NCI-H2029 treated with DMSO at 0.1 percent for 48 hours (cell line): ENCODE measurements around the gene NISCH.

Source experiments
- DNase-seq: peaks from one replicate; lab custom pipeline; 2025; lab: John Stamatoyannopoulos, UW

Gene NISCH

DNA sequence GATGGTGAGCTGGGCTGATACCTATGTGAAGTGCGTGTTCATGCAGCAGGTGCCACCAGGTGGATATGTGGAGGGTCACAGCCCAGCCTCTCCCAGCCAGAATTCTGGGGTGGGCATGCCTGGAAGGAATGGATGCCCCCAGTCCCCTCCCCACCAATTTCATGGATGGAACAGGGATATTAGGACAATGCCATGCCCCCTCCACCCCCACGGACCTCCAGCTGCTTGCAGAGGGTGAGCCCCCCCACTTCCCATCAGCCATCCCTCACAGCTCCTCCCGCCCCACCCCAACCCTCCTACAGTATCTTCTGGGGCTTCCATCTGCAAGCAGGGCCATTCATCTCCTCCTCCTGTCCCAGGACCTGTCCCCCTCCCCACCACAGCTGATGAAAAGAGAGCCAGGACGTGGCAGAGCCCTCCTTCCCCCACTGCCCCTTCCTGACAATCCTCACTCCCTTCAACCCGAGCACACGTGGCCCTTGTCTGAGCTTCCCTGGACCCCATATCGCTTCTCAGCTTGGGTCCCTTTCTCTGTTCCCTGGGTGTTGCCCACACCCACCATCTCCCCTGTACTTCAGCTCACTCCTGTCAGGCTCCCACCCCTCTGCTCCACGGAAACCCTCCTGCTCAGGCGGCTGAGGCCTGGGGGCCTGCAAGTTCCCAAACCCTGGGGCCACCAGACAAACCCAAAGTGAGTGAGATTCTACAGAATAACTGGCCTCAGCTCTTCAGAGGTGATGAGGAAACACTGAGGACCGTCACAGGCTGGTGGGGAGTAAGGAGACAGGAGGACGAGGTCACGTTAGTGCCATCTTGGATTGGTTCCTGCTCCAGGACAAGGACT lies 7.7 kb upstream of the NISCH start:
- DNase-seq, result no peak

DNA sequence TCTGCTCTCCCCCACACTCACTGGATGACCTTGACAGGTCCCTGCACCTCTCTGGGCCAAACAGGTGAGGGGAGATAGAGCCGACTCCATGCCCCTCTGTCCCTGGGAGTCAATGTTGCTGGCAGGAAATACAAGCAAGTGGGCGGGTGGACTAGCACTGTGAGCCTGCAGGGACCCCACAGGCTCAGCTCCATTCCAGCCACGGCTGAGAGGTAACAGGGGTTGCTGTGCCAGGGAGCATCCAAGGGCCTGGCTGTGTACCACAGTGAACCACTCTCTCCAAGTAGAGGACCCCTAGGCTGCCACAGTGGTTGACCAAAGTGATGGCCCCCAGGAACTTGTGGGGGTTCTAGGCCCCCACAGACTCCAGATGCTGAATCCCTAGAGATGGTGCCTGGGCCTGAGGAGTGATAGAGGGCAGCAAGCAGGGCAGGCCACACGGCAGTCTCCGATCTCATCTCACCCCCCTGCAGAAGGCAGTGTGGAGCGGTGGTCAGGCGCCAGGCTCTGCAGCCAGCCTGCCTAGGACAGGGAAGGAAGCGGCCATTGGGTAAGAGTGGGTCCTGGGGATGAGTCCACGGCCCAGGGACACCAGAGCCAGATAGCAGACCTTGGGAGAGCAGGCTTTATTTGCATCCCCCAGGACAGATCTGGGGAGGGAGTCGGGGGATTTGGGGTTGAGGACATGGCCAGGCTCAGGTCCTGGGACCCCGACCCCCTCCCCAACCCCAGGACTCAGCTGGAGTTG lies 4.7 kb upstream of the NISCH start:
- no peak for DNase-seq

DNA sequence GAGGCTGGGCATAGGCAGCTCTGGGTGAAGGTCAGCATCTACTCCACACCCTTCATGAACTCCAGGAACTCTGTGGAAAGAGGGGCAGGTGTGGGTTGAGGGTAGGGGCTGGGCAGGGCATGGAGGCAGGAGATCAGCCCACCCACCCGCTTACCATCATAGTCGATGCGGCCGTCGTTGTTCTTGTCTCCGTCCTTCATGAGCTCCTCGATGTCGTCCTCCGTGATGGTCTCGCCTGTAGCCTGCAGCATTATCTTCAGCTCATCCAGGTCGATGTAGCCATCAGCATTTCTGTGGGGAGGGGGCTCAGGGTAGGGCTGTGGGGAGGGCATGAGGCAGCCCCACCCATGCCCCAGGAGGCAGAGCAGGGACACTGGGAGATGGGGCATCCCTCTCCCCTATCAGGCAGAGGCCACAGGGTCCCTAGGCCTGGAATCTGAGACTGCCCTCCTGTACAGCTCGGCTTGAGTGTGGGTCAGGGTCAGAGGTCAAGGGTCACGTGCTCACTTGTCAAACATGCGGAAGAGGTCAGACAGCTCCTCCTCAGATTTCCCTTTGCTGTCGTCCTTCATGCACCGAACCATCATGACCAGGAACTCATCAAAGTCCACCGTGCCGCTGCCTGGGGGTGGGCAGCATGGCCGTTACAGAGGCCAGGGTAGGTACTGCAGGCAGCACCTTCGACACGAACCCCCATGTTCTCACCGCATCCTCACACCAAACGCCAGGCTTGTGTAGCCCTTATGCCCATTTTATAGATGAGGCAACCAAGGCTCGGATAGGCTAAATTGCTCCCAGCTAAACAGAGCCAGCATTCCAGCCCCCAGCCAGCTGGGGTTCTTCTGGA lies 3.9 kb upstream of the NISCH start:
- no peak for DNase-seq

DNA sequence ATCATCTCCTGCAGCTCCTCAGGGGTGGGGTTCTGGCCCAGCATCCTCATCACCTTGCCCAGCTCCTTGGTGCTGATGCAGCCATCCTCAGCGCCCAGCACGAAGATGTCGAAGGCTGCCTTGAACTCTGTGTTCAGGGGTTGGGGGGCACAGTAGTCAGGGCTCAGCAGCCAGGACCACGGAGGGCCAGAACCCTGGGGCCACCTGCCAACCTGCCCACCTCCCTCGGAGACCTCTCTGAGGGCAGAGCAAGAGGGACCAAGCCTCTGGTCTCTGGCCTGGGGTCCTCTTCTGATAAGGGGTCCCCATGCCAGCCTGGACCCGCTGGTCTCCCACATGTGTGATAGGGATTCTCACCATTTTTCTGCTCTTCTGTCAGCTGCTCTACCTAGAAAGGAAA lies 3.3 kb upstream of the NISCH start:
- no peak for DNase-seq

DNA sequence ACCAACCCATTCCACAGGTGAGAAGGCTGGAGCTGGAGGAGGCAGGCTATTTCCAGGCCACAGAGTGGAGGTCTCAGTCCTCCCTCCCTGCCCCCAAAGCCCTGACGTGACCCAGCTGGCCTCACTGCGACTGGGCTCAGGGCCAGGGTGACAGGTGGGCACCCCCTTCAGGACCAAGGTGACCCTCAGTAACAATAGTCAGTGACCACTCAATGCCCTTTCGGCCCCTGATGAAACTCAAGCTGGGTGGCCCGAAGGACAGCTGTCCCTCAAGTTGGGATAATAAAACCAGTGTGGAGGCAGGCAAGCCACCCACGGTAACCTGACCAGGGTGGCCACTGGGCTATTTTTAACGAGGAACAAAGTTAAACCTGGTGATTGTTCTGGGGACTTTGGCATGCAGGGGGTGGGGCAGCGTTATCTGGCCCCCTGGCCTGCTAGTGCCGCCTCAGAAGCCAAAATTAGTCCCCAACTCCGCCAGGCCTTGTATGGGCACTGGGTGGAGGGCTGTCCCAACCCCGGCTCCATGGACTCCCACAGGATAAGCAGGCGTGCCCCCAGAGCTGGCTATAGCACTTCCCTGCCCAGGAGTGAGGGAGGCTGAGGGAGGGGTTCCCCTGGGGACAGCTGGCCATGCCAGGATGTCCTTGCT lies 2.7 kb upstream of the NISCH start:
- DNase-seq, result no peak

DNA sequence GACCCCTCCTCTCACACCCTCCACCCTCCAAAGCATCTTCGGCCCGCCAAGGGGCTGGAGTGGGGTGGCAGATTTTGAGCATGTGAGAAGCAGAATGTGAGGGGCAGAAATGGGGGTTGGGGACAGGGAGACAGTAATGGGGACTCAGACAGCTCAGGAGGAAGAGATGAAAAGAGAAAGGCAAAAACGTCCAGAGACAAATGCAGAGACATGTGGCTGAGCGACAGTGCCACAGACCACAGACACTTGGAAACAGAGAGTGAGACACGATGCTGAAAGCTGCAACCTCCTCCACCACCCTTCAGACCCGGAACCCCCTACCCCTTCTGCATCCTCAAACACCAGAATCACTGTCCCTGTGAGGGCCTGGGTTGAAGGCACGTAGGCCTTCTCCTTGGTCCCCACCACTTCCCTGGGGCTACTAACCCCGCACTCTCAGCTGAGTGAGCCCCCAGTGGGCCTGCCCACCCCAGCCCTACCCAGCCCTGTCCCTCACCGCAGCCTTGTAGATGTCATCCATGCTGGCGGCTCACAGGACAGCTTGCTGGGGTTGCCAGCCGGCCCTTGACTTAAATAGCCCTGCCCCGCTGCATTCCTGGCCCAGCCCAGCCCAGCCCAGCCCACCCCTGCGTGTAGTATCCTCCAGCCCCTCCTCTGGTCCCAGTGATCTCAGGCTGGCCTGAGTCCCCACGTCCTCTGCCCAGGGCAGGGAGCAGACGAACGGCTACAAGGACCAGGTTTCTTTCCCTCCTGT lies 1.7 kb upstream of the NISCH start, which contains the start of gene TNNC1:
Gene TNNC1, minus strand, starts transcription at position 546 of the 754 bp plus-strand sequence. Its CDS starts 26 bp downstream, at position 520.
- no peak for DNase-seq

DNA sequence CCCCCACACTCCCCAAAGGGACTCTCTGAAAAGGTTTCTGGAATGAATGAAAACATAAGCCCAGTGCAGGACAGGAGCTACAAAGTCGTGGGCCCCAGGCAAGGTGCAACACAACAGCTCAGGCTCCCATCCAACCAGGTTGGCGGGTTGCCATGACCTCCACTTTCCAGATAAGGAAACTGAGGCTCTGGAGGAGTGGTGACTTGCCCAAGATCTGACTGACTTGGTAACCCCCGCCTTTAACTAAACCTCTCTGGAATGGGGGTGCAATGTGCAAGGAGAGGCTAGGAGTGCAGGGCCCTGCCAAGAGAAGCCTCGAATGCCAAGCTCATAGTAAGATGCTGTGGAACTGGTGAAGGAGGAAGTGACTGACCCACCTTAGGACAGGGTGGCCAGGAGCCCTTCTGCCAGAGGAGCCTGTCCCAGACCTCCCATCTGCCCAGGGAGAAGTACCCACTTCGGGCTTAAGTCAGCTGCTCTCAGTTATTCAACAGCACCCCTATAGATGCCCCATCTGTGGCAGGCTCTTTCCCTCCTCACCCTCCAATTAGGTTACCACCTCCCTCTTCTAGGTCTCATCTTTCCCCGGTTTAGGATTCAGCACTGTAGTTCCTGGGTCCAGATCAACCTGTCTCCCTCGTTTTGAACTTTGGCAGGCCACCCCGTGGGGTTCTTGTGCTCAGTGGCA lies 1.0 kb upstream of the NISCH start:
- no peak for DNase-seq

DNA sequence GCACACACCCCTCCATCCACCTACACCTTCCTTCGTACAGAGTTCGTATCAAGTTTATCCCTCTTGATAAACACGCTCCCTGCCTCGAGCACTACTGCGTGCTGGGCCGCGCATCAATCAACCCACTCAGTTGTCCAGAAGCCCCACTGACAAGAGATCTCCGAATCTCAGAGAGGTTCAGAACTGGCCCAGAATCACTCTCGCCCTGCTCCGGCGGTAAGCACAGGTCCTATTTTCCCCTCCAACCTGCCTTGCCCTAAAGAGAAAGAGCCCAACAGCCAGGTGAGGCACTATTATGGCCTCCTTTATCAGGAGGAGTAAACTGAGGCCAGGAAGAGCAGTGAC lies 494 bp upstream of the NISCH start:
- DNase-seq, result no peak

DNA sequence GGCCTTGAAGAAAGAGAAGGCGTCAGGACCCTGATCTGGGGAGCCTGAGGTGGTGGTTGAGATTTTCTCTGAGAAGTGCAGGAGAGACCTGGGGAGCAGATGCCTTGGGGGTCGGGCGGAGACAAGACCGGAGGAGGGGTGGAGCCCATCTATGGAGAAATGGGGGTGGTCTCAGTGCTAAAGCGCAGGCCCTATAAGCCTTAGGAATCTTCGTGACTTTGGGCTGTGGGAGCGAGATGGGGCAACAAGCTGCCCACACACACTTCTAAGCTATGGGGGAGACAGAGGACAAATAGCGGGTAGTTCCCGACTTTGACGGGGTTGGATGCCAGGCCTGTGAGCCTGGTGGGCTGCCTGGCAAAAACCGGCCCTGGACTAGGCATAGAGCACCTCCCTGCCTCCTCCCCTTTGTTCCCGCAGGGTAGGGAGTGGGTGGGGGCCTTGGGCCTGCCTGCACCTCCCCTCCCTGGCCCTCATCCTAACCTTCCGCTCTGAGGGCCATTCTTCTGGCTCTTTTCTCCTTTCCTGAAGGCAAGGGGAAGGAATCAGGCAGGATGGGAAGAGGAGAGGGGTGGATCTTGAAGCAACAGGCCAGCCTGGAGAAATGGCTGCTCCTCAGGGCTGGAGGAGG lies 880 bp downstream of the NISCH start:
- no peak for DNase-seq

DNA sequence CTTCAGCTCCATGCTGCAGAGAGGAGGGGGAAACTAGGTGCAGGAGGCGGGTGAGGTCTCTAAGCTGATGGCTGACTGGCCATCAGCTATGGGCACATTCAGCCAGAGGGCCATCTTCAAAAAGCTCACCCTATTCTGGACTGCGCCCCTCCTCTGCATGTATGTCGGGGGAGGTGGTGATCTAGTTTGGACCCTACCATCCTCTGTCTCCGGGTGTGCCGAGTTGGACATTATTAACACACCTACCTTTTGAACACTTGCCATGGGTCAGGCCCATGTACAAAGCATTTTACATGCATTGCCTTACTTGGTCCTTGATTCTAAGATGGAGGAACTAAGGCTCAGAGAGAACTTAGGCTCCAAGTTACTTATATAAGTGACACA lies 1.4 kb downstream of the NISCH start:
- no peak for DNase-seq

DNA sequence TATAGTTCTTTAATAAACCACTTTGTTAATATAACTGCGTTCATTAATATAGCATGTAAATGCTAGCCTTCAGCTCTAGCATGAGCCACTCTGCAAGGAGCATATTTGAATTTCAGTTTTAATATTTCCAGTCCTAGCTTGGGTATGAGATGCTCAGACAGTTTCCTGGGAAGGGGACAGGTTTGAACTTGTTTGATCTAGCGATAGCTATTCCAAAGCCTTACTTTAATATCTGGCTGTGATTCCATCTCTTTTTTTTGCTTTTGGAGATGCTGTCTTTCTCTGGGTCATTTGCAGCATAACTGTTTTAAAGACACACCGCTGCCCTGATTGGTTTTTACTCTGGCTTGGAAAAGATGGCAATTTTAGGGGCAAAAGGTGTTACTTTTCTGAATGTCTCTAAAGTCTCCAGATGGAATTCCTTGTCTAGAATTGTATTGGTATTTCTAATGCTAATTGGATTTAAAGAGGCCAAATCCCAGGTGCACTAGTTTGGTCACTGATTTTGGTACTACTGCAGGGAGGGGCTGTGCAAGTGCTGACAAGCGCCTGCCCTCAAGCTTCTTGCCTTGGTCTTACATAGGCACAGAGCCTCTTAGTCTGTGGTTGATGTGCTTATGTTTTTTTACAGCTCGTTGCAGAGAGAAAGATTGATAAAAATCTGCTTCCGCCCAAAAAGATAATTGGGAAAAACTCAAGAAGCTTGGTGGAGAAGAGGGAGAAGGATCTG lies 2.8 kb downstream of the NISCH start:
- no peak for DNase-seq

DNA sequence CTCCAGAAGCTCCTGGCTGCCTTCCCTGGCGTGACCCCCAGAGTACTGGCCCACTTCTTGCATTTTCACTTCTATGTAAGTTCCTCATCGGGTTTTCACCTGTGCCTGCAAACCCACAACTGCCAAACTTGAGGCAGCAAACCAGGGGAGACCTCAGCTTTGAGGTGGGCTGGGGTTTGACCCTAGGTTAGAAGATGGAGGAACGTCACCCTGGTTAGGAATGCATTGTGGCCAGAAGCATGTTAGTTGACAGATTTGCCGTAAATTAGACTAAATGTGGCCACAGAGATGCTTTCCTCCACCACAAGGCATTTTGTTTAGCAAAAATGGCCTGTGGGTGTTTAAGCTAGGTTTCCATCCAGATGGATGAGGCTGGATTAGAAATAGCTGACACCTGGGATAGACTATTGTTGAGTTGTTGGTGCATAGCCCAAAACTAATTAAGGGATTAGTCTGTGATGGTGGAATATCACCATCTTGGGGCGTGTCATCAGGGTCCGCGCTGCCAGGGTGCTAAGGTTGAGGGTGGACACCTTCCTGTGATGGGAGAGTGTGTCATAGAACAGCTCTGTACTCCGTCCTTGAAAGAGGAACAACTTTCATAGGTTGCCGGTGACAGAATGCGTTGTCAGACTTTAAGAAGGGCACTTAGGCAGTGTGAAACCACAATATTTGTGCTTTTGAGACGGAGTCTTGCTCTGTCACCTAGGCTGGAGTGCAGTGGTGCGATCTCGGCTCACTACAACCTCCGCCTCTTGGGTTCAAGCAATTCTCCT lies 3.6 kb downstream of the NISCH start:
- DNase-seq, result no peak

DNA sequence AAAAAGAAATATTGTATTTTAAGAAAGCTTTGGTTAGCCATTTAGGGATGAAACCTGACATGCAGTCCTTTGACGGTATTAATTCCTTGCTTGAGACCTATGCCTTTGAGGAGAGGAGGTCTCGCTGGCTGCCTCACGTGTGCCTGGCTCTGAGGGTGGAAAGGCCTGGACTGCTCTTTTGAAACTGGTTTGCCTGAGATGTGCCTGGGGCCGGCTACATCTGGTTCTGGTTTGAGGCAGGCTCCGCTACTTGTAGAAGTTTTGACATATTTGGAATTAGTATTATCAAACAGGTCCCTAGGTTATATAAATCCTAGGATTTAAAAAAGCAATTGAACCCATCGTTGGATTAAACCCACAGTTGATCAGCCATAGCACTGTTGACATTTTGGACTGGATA lies 6.5 kb downstream of the NISCH start:
- no peak for DNase-seq

DNA sequence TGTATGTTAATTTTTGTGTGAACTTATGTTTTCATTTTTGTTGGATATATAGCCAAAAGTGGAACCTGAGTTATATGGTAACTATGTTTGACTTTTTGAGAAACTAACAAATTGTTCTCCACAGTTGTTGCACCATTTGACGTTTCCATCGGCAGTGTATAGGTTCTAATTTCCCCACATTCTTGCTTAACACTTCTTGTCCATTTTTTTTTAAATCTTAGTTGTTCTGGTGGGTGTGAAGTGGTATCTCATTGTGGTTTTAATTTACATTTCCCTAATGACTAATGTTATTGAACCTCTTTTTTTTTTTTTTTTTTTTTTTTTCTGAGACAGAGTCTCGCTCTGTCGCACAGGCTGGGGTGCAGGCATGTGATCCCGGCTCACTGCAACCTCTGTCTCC lies 8.0 kb downstream of the NISCH start:
- DNase-seq, result no peak

DNA sequence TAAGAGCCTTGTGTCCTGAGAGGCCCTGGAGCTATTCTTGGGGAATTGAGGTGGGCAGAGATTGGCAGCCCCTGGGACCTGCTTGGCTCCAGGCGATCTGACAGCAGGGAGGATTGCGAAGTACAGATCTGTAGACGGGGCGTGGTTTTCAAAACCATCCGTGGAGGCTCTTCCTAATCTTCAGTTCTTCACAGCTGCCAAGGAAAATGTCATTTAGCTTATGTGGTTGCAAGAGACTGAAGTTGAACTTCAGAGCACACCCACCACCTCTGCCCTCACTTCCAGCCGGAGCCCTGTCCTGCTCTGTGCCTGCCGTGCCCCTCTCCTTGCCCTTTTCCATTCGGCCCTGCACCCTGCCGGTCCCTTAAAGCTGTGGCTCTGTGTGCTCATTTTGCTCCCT lies 12.9 kb downstream of the NISCH start:
- no peak for DNase-seq

DNA sequence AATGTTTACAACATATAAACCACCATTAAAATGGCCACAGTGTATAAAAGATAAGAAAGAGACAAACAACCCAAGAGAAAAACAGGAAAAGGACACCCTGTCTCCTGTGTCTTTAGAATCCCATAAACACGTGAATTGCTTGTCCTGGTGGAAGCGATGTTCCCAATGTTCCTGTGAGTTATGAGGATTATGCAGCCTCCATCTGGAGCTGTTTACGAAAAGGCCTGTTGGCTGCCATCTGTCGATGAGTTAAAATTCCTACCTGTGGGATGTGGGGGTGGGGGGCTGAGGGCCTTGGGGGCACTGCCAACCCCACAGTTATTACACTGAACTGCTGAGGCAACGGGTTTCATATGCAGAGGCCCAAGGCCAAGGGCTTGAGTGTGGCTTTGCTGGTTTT lies 13.6 kb downstream of the NISCH start:
- DNase-seq, result no peak

DNA sequence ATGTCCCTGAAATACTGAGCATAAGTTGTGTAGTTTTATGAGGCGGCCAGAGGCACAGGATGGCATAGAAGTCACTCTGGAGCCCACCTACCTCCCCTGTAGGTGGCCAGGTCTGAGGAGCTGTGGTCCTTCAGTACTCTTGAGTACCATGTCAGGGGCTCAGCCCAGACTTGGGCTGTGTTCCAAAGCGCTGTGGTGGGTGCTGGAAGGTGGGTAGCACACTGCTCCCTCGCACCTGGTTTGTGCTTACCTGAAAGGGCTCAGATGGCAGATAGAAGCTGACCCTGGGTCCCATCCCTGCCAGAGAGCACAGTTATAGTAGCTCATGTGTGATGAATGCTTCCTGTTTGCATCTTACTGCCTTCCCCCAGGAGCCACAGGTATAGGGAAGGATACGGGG lies 15.5 kb downstream of the NISCH start:
- DNase-seq, result no peak

DNA sequence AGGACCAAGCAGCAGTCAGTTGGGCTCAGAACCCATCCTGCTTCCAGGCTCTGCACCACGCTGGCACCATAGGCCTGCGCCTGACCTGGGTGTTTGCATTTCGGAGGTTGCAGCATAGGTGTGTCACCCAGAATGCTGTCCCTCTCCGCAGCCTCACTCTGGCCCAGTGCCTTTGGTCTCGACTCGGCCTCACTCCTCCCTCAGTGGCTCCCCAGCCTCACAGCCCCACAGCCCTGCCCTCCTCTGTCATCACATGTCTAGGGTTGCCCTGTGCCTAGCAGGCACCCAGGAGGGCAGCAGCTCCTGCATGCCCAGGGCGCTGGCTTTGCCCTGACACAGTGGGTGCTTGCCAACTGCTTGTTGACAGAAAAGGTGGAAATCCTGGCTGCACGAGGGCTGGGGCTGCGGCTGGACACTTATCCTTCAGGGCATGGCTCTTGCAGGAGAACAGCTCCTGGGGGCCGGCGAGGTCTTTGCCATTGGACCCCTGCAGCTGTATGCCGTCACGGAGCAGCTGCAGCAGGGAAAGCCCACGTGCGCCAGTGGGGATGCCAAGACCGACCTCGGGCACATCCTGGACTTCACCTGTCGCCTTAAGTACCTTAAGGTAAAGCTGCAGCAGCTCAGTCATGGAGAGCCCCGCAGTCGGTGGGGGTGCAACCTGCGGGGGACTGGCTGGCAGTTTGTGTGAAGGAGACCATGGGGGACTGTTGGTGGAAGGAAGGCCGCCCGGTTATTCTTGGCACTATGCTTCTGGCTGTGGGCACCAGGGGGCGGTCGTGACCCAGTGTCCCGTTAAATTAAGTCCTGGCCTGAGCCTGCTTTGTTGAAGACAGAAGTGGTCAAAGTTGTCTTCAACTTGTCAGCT lies 16.2 kb downstream of the NISCH start:
- no peak for DNase-seq
